ENCODE measurements around the gene GPATCH8. TPM values are rescaled to one million over a fixed set of nuclear protein-coding genes. Genes with fewer than 3 reads are reported as not detected.

Gene GPATCH8
- total RNA-seq, 1 experiment from 2014 or later = 23.2 TPM

- H3K79me2 ChIP-seq (ENCODE audit: low read length) = no peaks in the 10 kb centered on the region
- H3K4me2 ChIP-seq (ENCODE audit: low read depth, low read length, poor library complexity, severe bottlenecking) = no peak overlapping the region
- H3K9me3 ChIP-seq (ENCODE audit: low read length) = no peaks in the 10 kb centered on the region
- H3K4me3 ChIP-seq (ENCODE audit: low read length) = no peak overlapping the region
- H3K9me2 ChIP-seq (replicated peaks; ENCODE audit: insufficient read depth, low read length) = no peaks in the 10 kb centered on the region
- no peaks in the 10 kb centered on the region for H3K27me3 ChIP-seq (ENCODE audit: low read length)
- no peak for DNase-seq
- H2AFZ ChIP-seq (ENCODE audit: low read length) = no peak overlapping the region
- no peak overlapping the region for H3K27ac ChIP-seq (ENCODE audit: low read length)
- H3K9ac ChIP-seq (ENCODE audit: low read length) = no peak overlapping the region
- no peaks in the 10 kb centered on the region for H3K36me3 ChIP-seq (ENCODE audit: insufficient read depth, low read length)
- H4K20me1 ChIP-seq (ENCODE audit: insufficient read depth, low read depth, low read length) = no peaks in the 10 kb centered on the region
- H3K4me1 ChIP-seq (ENCODE audit: low read length) = peaks cover 12% of the 10 kb centered on the region
These were observed 119.3 kb downstream of the GPATCH8 start for GRCh38 chr17:44383861-44384260.

- no peaks in the 10 kb centered on the region for H3K27me3 ChIP-seq (ENCODE audit: low read length)
- H3K9me2 ChIP-seq (replicated peaks; ENCODE audit: insufficient read depth, low read length) = no peaks in the 10 kb centered on the region
- H3K4me3 ChIP-seq (ENCODE audit: low read length) = no peak overlapping the region
- no peak for DNase-seq
- H3K9ac ChIP-seq (ENCODE audit: low read length) = no peak overlapping the region
- H3K9me3 ChIP-seq (ENCODE audit: low read length) = no peaks in the 10 kb centered on the region
- H4K20me1 ChIP-seq (ENCODE audit: insufficient read depth, low read depth, low read length) = no peaks in the 10 kb centered on the region
- peaks cover 12% of the 10 kb centered on the region for H3K4me1 ChIP-seq (ENCODE audit: low read length)
- H3K79me2 ChIP-seq (ENCODE audit: low read length) = no peaks in the 10 kb centered on the region
- no peak overlapping the region for H3K27ac ChIP-seq (ENCODE audit: low read length)
- H3K4me2 ChIP-seq (ENCODE audit: low read depth, low read length, poor library complexity, severe bottlenecking) = no peak overlapping the region
- H3K36me3 ChIP-seq (ENCODE audit: insufficient read depth, low read length) = no peaks in the 10 kb centered on the region
- H2AFZ ChIP-seq (ENCODE audit: low read length) = no peak overlapping the region
These were observed 119.8 kb downstream of the GPATCH8 start for GRCh38 chr17:44383363-44383762.

- no peak overlapping the region for H2AFZ ChIP-seq (ENCODE audit: low read length)
- H3K27me3 ChIP-seq (ENCODE audit: low read length) = no peaks in the 10 kb centered on the region
- H3K4me3 ChIP-seq (ENCODE audit: low read length) = no peak overlapping the region
- no peak overlapping the region for H3K4me2 ChIP-seq (ENCODE audit: low read depth, low read length, poor library complexity, severe bottlenecking)
- DNase-seq = no peak
- no peaks in the 10 kb centered on the region for H4K20me1 ChIP-seq (ENCODE audit: insufficient read depth, low read depth, low read length)
- H3K79me2 ChIP-seq (ENCODE audit: low read length) = no peaks in the 10 kb centered on the region
- no peaks in the 10 kb centered on the region for H3K9me3 ChIP-seq (ENCODE audit: low read length)
- H3K36me3 ChIP-seq (ENCODE audit: insufficient read depth, low read length) = no peaks in the 10 kb centered on the region
- no peak overlapping the region for H3K27ac ChIP-seq (ENCODE audit: low read length)
- no peaks in the 10 kb centered on the region for H3K9me2 ChIP-seq (replicated peaks; ENCODE audit: insufficient read depth, low read length)
- H3K9ac ChIP-seq (ENCODE audit: low read length) = no peak overlapping the region
- H3K4me1 ChIP-seq (ENCODE audit: low read length) = peaks cover 12% of the 10 kb centered on the region
These were observed 120.3 kb downstream of the GPATCH8 start for GRCh38 chr17:44382917-44383316.

GRCh38 chr17:44381810-44382305 lies 121.3 kb downstream of the GPATCH8 start:
- no peaks in the 10 kb centered on the region for H3K27me3 ChIP-seq (ENCODE audit: low read length)

DNA sequence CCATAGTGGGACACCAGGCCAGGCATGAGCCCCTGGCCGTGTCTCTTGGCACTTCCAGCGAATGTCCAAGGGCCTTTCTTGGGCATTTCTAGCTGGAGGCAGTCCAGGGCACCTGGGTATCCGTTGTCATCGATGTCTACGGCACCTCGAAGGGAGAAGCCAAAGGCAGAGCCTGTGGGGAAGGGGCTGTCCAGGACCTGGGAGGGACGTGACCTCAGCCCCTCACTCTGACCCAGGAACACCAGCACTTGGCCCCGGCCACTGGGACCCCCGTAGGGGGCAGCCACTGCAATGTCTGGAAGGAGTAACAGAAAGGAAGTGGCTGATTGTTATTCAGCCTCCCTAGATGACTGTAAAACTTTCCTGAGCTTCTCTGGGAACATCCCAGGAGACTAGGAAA lies 122.4 kb downstream of the GPATCH8 start:
- H3K9me2 ChIP-seq (replicated peaks; ENCODE audit: insufficient read depth, low read length) = no peaks in the 10 kb centered on the region
- H3K79me2 ChIP-seq (ENCODE audit: low read length) = no peaks in the 10 kb centered on the region
- no peaks in the 10 kb centered on the region for H3K27me3 ChIP-seq (ENCODE audit: low read length)

More at GRCh38 chr17:44381810-44382305, 121.3 kb downstream of the GPATCH8 start:
- Histone ChIP-seq H3K9ac (ENCODE audit: low read length) (no peak overlapping the region), H3K4me3 (ENCODE audit: low read length) (no peak overlapping the region), H3K36me3 (ENCODE audit: insufficient read depth, low read length) (no peaks in the 10 kb centered on the region), H3K9me2 (replicated peaks; ENCODE audit: insufficient read depth, low read length) (no peaks in the 10 kb centered on the region), H2AFZ (ENCODE audit: low read length) (no peak overlapping the region), H4K20me1 (ENCODE audit: insufficient read depth, low read depth, low read length) (no peaks in the 10 kb centered on the region), H3K79me2 (ENCODE audit: low read length) (no peaks in the 10 kb centered on the region), H3K4me1 (ENCODE audit: low read length) (peaks cover 12% of the 10 kb centered on the region), H3K9me3 (ENCODE audit: low read length) (no peaks in the 10 kb centered on the region), H3K4me2 (ENCODE audit: low read depth, low read length, poor library complexity, severe bottlenecking) (no peak overlapping the region), H3K27ac (ENCODE audit: low read length) (no peak overlapping the region)
- no peak for DNase-seq

GRCh38 chr17:44379887-44380286 lies 123.3 kb downstream of the GPATCH8 start:
- Histone ChIP-seq H3K9me3 (ENCODE audit: low read length) (no peaks in the 10 kb centered on the region), H3K27ac (ENCODE audit: low read length) (no peak overlapping the region)

More for the DNA sequence above, 122.4 kb downstream of the GPATCH8 start:
- DNase-seq = no peak
- H3K4me2 ChIP-seq (ENCODE audit: low read depth, low read length, poor library complexity, severe bottlenecking) = no peak overlapping the region
- peaks cover 8% of the 10 kb centered on the region for H3K4me1 ChIP-seq (ENCODE audit: low read length)
- no peaks in the 10 kb centered on the region for H3K9me3 ChIP-seq (ENCODE audit: low read length)
- no peak overlapping the region for H3K9ac ChIP-seq (ENCODE audit: low read length)
- no peaks in the 10 kb centered on the region for H3K36me3 ChIP-seq (ENCODE audit: insufficient read depth, low read length)
- H2AFZ ChIP-seq (ENCODE audit: low read length) = no peak overlapping the region
- H3K4me3 ChIP-seq (ENCODE audit: low read length) = no peak overlapping the region
- H3K27ac ChIP-seq (ENCODE audit: low read length) = no peak overlapping the region
- no peaks in the 10 kb centered on the region for H4K20me1 ChIP-seq (ENCODE audit: insufficient read depth, low read depth, low read length)

DNA sequence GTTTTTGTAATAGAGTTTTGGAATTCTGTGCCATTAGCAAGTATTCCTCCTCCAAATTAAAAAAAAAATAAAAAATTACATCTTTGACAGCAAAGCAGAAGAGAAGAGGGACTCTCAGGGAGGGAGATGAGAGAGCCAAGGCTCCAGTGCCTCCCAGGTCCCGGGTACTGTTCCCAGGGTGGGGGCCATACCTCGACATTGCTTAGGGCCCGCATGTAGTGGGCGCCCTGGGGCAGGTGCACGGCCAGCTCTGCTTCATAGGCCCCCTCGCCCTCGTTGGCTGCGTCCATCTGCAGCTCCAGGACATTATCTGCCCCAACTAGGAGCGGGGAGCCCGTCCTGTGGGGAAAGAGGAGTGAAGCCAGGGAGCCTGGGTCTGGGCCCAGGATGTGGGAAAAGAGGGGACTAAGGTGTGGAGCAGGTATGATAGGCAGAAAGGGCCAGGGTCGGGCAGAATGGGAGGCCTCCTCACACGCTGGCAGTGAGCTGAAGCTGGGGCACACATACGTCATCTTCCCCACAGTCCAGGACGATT lies 125.0 kb downstream of the GPATCH8 start:
- no peaks in the 10 kb centered on the region for H3K9me2 ChIP-seq (replicated peaks; ENCODE audit: insufficient read depth, low read length)
- H3K79me2 ChIP-seq (ENCODE audit: low read length) = no peaks in the 10 kb centered on the region
- no peak overlapping the region for H2AFZ ChIP-seq (ENCODE audit: low read length)
- H3K4me1 ChIP-seq (ENCODE audit: low read length) = no peaks in the 10 kb centered on the region
- H3K9ac ChIP-seq (ENCODE audit: low read length) = no peak overlapping the region
- H3K4me2 ChIP-seq (ENCODE audit: low read depth, low read length, poor library complexity, severe bottlenecking) = no peak overlapping the region
- no peaks in the 10 kb centered on the region for H4K20me1 ChIP-seq (ENCODE audit: insufficient read depth, low read depth, low read length)
- H3K27me3 ChIP-seq (ENCODE audit: low read length) = no peaks in the 10 kb centered on the region
- no peak overlapping the region for H3K4me3 ChIP-seq (ENCODE audit: low read length)
- no peaks in the 10 kb centered on the region for H3K9me3 ChIP-seq (ENCODE audit: low read length)
- no peak for DNase-seq
- no peak overlapping the region for H3K27ac ChIP-seq (ENCODE audit: low read length)
- no peaks in the 10 kb centered on the region for H3K36me3 ChIP-seq (ENCODE audit: insufficient read depth, low read length)

More at GRCh38 chr17:44379887-44380286, 123.3 kb downstream of the GPATCH8 start:
- H3K4me1 ChIP-seq (ENCODE audit: low read length) = peaks cover under 1% of the 10 kb centered on the region; the same call in 1 of the 2 replicates
- no peak overlapping the region for H3K4me3 ChIP-seq (ENCODE audit: low read length)
- no peak overlapping the region for H3K4me2 ChIP-seq (ENCODE audit: low read depth, low read length, poor library complexity, severe bottlenecking)
- H3K27me3 ChIP-seq (ENCODE audit: low read length) = no peaks in the 10 kb centered on the region
- H3K9me2 ChIP-seq (replicated peaks; ENCODE audit: insufficient read depth, low read length) = no peaks in the 10 kb centered on the region
- no peaks in the 10 kb centered on the region for H3K36me3 ChIP-seq (ENCODE audit: insufficient read depth, low read length)
- no peak for DNase-seq
- no peak overlapping the region for H3K9ac ChIP-seq (ENCODE audit: low read length)
- no peaks in the 10 kb centered on the region for H3K79me2 ChIP-seq (ENCODE audit: low read length)
- no peak overlapping the region for H2AFZ ChIP-seq (ENCODE audit: low read length)
- no peaks in the 10 kb centered on the region for H4K20me1 ChIP-seq (ENCODE audit: insufficient read depth, low read depth, low read length)

DNA sequence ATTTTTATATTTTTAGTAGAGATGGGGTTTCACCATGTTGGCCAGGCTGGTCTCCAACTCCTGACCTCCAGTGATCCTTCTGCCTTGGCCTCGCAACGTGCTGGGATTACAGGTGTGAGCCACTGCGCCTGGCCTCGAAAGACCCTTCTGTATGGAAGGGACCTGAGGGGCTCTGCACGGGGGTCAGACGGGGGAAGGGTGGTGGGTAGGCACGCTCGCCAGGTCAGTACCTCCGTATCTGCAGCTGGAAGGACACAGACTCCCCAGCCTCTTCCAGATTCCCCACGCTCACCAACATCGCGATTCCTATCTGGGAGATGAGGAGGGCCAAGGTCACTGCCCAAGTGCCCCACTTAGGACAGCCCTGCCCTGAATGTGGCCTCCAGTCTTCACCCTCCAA lies 126.4 kb downstream of the GPATCH8 start:
- H3K79me2 ChIP-seq (ENCODE audit: low read length) = no peaks in the 10 kb centered on the region
- H2AFZ ChIP-seq (ENCODE audit: low read length) = no peak overlapping the region
- no peak overlapping the region for H3K9ac ChIP-seq (ENCODE audit: low read length)
- no peak overlapping the region for H3K4me2 ChIP-seq (ENCODE audit: low read depth, low read length, poor library complexity, severe bottlenecking)
- H3K27ac ChIP-seq (ENCODE audit: low read length) = no peak overlapping the region
- no peaks in the 10 kb centered on the region for H3K4me1 ChIP-seq (ENCODE audit: low read length)
- H3K4me3 ChIP-seq (ENCODE audit: low read length) = no peak overlapping the region
- H3K9me2 ChIP-seq (replicated peaks; ENCODE audit: insufficient read depth, low read length) = no peaks in the 10 kb centered on the region
- DNase-seq = no peak
- no peaks in the 10 kb centered on the region for H4K20me1 ChIP-seq (ENCODE audit: insufficient read depth, low read depth, low read length)
- no peaks in the 10 kb centered on the region for H3K9me3 ChIP-seq (ENCODE audit: low read length)
- no peaks in the 10 kb centered on the region for H3K36me3 ChIP-seq (ENCODE audit: insufficient read depth, low read length)
- H3K27me3 ChIP-seq (ENCODE audit: low read length) = no peaks in the 10 kb centered on the region
